Bronchial epithelial cell (primary cell): ENCODE data around the gene CTU2. TPM values are rescaled to one million over a fixed set of nuclear protein-coding genes. Genes with fewer than 3 reads are reported as not detected.

Source experiments
- DNase-seq: peaks from one replicate; pipeline ENCODE4 v3.0.0-alpha.2; 2010; ENCODE audit warnings: low read depth
- FAIRE-seq: peaks from 2 replicates; lab custom pipeline; 2011; peaks lifted over from hg19 to GRCh38; lab: Jason Lieb, UNC
- H3K27me3 ChIP-seq: 2 replicates; pipeline ENCODE4 v1.5.1; 2011; ENCODE audit warnings: low read length; ENCODE audit not compliant: control insufficient read depth, insufficient read depth
- H3K36me3 ChIP-seq: 2 replicates; pipeline ENCODE4 v1.5.1; 2011; ENCODE audit warnings: low read length; ENCODE audit not compliant: control insufficient read depth, insufficient read depth
- H3K4me3 ChIP-seq: 2 replicates; pipeline ENCODE4 v1.5.1; 2011; ENCODE audit warnings: mild to moderate bottlenecking, low read depth, low read length, control low read depth
- CTCF ChIP-seq: IDR thresholded peaks from 2 replicates; pipeline ENCODE4 v1.5.1; 2011; ENCODE audit warnings: mild to moderate bottlenecking, moderate library complexity, low read length, control low read depth, inconsistent platforms; ENCODE audit not compliant: insufficient read depth, severe bottlenecking
- total RNA-seq: library from RNA; depleted of rRNA; stranded (reverse); fragments of >200 nt; gene quantifications from 2 replicates; pipeline ENCODE4 v1.2.1, GENCODE V29; 2014

CTU2 gene
- total RNA-seq, 1 donor from 2014 or later = 31.1 TPM

DNA sequence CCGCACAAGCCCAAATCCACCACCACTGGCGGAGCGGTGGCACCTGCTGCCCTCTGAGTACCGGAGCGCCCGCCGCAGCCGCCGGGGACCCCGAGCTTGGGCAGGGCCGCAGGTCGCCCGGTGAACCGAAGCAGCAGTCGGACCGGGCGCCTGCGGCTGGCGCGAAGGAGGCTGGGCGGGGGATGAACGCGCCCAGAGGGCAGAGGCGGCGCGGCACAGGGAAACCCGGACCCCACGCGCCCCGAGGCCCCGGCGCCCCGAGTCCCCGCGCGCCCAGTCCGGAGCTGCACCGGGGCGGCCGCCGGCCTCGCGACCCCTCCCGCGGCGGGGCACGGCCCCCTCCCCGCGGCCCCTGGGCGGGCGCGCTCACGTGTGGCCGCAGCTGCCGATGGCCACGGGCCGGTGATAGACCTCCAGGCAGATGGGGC, 488 bp upstream of the CTU2 start:
- peaks cover 6% of the 10 kb centered on the region for H3K36me3 ChIP-seq
- DNase-seq = no peak
- peak overlapping the region; percentile 99 for H3K4me3 ChIP-seq
- H3K27me3 ChIP-seq = no peaks in the 10 kb centered on the region
- FAIRE-seq = no peak
- no peak for TF ChIP-seq CTCF

DNA sequence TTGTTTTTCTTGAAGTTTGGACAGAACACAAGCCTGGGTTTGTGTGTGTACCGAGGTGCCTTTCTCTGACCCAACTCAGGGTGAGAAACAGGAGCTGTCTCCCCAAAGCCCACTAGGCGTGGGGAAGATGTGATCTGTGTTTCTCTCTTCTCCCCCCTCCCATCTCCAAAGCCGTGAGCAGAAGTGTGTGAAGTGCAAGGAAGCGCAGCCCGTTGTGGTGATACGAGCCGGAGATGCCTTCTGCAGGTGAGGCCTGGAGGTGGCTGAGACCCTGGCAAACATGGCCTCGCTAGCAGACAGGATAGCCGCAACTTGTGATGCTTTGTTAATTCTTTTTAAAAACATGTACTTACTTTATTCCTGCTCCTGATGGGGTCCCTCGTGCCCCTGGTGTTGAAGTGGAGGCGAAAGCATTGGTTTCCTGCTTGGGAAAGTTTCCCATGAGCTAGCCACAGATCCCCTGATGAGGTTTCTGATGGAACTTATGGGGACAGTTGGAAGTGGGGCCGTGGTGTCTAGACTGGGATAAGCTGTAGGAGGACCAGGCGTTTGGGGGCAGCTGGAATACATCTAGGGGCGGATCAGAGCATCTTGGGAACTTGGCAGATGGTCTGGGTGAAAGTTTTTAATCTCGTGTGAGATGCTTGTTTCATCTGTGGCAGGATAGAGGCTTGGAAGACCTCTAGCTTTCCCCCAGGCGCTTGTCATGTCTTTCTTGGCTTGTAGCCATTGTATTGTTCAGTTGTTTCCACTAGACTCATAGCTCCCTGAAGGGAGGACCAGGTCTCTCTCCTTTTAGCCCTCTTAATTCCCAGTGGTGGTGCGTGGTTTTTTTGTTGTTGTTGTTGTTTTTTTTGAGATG, 893 bp downstream of the CTU2 start:
- FAIRE-seq = no peak
- DNase-seq = no peak
- Histone ChIP-seq H3K4me3 (peak overlapping the region; percentile 99), H3K27me3 (no peaks in the 10 kb centered on the region), H3K36me3 (peaks cover 6% of the 10 kb centered on the region)
- no peak for TF ChIP-seq CTCF

- DNase-seq = no peak
- FAIRE-seq = peak; percentile 32
- Histone ChIP-seq H3K27me3 (no peaks in the 10 kb centered on the region), H3K4me3 (no peak overlapping the region), H3K36me3 (peaks cover 13% of the 10 kb centered on the region)
- no peak for TF ChIP-seq CTCF
Measured at GRCh38 chr16:88710556-88710955, 4.3 kb downstream of the CTU2 start.

GRCh38 chr16:88711750-88712340, 5.5 kb downstream of the CTU2 start:
- Histone ChIP-seq H3K4me3 (no peak overlapping the region), H3K27me3 (no peaks in the 10 kb centered on the region), H3K36me3 (peaks cover 16% of the 10 kb centered on the region)
- FAIRE-seq (no peak), DNase-seq (no peak)
- no peak for TF ChIP-seq CTCF

DNA sequence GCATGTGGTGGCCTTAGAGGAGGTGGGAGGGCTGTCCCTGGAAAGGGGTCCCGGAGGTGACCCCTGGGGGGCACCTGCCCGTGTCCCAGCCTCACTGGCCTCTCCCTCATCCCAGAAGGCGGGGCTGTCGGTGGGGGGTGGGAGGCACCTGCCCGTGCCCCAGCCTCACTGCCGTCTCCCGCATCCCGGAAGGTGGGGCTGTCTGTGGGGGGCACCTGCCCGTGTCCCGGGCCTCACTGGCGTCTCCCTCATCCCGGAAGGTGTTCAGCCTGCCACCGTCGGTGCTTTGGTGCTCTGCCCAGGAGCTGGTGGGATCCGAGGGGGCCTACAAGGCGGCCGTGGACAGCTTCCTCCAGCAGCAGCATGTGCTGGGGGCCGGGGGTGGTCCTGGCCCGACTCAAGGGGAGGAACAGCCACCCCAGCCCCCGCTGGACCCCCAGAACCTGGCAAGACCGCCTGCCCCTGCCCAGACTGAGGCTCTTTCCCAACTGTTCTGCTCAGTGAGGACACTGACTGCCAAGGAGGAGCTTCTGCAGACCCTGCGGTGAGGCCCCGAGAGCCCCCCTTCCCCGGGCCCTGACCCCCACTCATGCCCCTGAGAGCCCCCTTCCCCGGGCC, 6.2 kb downstream of the CTU2 start:
- H3K36me3 ChIP-seq = peaks cover 20% of the 10 kb centered on the region
- no peaks in the 10 kb centered on the region for H3K27me3 ChIP-seq
- FAIRE-seq (no peak), DNase-seq (no peak)
- no peak overlapping the region for H3K4me3 ChIP-seq
- no peak for TF ChIP-seq CTCF
